ENCODE measurements around the gene ATP2B1. TPM values are rescaled to one million over a fixed set of nuclear protein-coding genes. Genes with fewer than 3 reads are reported as not detected.
"Not testable (repeated sequence)": the region's sequence is repeated elsewhere in the genome, so short reads cannot be mapped to it uniquely, and the experiment has no call there.

ATP2B1 gene
- total and polyA plus RNA-seq, 5 donors, result 6.1 to 19.0 (median 14.2) TPM

- WGBS, result 97% methylated on average over 3 of the region's 3 CpGs
- ATAC-seq, result no peak
- no peak overlapping the region for H3K27ac ChIP-seq (ENCODE audit: low read length)
- H3K9me3 ChIP-seq (ENCODE audit: control insufficient read depth, low read length), result no peaks in the 10 kb centered on the region
- H3K4me1 ChIP-seq (ENCODE audit: control insufficient read depth, insufficient read depth, low read length), result peaks cover 2% of the 10 kb centered on the region
- H3K4me3 ChIP-seq (ENCODE audit: low read length), result no peak overlapping the region
- no peak for DNase-seq
- no peaks in the 10 kb centered on the region for H3K27me3 ChIP-seq (ENCODE audit: control insufficient read depth, insufficient read depth)
- intact Hi-C loops (cut with DNase I), result no loop called here
Measured at GRCh38 chr12:89701606-89702206, 6.9 kb downstream of the ATP2B1 start.

- no peaks in the 10 kb centered on the region for H3K9me3 ChIP-seq (ENCODE audit: control insufficient read depth, low read length)
- no peaks in the 10 kb centered on the region for H3K27me3 ChIP-seq (ENCODE audit: control insufficient read depth, insufficient read depth)
- ATAC-seq (no peak), DNase-seq (no peak)
- H3K4me1 ChIP-seq (ENCODE audit: control insufficient read depth, insufficient read depth, low read length), result peaks cover 2% of the 10 kb centered on the region
- WGBS, result 95% methylated on average over 4 of the region's 4 CpGs
- H3K27ac ChIP-seq (ENCODE audit: low read length), result no peak overlapping the region
- intact Hi-C loops (cut with DNase I), result no loop called here
- H3K4me3 ChIP-seq (ENCODE audit: low read length), result no peak overlapping the region
Measured at GRCh38 chr12:89700191-89700810, 8.3 kb downstream of the ATP2B1 start.

GRCh38 chr12:89698607-89699006 is 10.0 kb downstream of the ATP2B1 start:
- intact Hi-C loops (cut with DNase I), result no loop called here
- no peak overlapping the region for H3K27ac ChIP-seq (ENCODE audit: low read length)
- 79% methylated on average over 2 of the region's 2 CpGs for WGBS
- ATAC-seq (no peak), DNase-seq (no peak)
- H3K4me1 ChIP-seq (ENCODE audit: control insufficient read depth, insufficient read depth, low read length), result peaks cover 2% of the 10 kb centered on the region
- H3K9me3 ChIP-seq (ENCODE audit: control insufficient read depth, low read length), result no peaks in the 10 kb centered on the region
- no peak overlapping the region for H3K4me3 ChIP-seq (ENCODE audit: low read length)
- H3K27me3 ChIP-seq (ENCODE audit: control insufficient read depth, insufficient read depth), result no peaks in the 10 kb centered on the region

- DNase-seq; H3K27me3 ChIP-seq (ENCODE audit: control insufficient read depth, insufficient read depth); intact Hi-C loops (cut with DNase I); H3K9me3 ChIP-seq (ENCODE audit: control insufficient read depth, low read length); H3K27ac ChIP-seq (ENCODE audit: low read length); H3K4me3 ChIP-seq (ENCODE audit: low read length); H3K4me1 ChIP-seq (ENCODE audit: control insufficient read depth, insufficient read depth, low read length); ATAC-seq: not testable (repeated sequence)
- 96% methylated on average over 10 of the region's 10 CpGs for WGBS
Measured at GRCh38 chr12:89697728-89698127, 10.9 kb downstream of the ATP2B1 start.

GRCh38 chr12:89697296-89697695 is 11.3 kb downstream of the ATP2B1 start:
- no peak for ATAC-seq
- Histone ChIP-seq H3K4me1 (ENCODE audit: control insufficient read depth, insufficient read depth, low read length) (peaks cover 2% of the 10 kb centered on the region), H3K9me3 (ENCODE audit: control insufficient read depth, low read length) (no peaks in the 10 kb centered on the region), H3K4me3 (ENCODE audit: low read length) (no peak overlapping the region), H3K27ac (ENCODE audit: low read length) (no peak overlapping the region), H3K27me3 (ENCODE audit: control insufficient read depth, insufficient read depth) (no peaks in the 10 kb centered on the region)
- DNase-seq, result no peak
- intact Hi-C loops (cut with DNase I), result no loop called here

GRCh38 chr12:89695830-89696229 is 12.8 kb downstream of the ATP2B1 start:
- Histone ChIP-seq H3K9me3 (ENCODE audit: control insufficient read depth, low read length) (no peaks in the 10 kb centered on the region), H3K4me3 (ENCODE audit: low read length) (no peak overlapping the region), H3K27ac (ENCODE audit: low read length) (no peak overlapping the region), H3K27me3 (ENCODE audit: control insufficient read depth, insufficient read depth) (no peaks in the 10 kb centered on the region), H3K4me1 (ENCODE audit: control insufficient read depth, insufficient read depth, low read length) (peaks cover 2% of the 10 kb centered on the region)
- no peak for ATAC-seq
- WGBS, result 87% methylated on average over 1 of the region's 1 CpG
- DNase-seq, result no peak
- intact Hi-C loops (cut with DNase I), result no loop called here

- H3K27ac ChIP-seq (ENCODE audit: low read length), result no peak overlapping the region
- 97% methylated on average over 2 of the region's 2 CpGs for WGBS
Measured at GRCh38 chr12:89695100-89695499, 13.5 kb downstream of the ATP2B1 start.

GRCh38 chr12:89694542-89694941 is 14.1 kb downstream of the ATP2B1 start:
- H3K4me1 ChIP-seq (ENCODE audit: control insufficient read depth, insufficient read depth, low read length), result no peaks in the 10 kb centered on the region
- no peak for DNase-seq
- no peaks in the 10 kb centered on the region for H3K9me3 ChIP-seq (ENCODE audit: control insufficient read depth, low read length)
- H3K4me3 ChIP-seq (ENCODE audit: low read length), result no peak overlapping the region
- H3K27me3 ChIP-seq (ENCODE audit: control insufficient read depth, insufficient read depth), result no peaks in the 10 kb centered on the region
- no peak overlapping the region for H3K27ac ChIP-seq (ENCODE audit: low read length)
- 97% methylated on average over 5 of the region's 5 CpGs for WGBS
- intact Hi-C loops (cut with DNase I), result no loop called here
- ATAC-seq, result no peak

More at GRCh38 chr12:89695100-89695499, 13.5 kb downstream of the ATP2B1 start:
- no peaks in the 10 kb centered on the region for H3K27me3 ChIP-seq (ENCODE audit: control insufficient read depth, insufficient read depth)
- H3K9me3 ChIP-seq (ENCODE audit: control insufficient read depth, low read length), result no peaks in the 10 kb centered on the region
- peaks cover 2% of the 10 kb centered on the region for H3K4me1 ChIP-seq (ENCODE audit: control insufficient read depth, insufficient read depth, low read length)
- DNase-seq (no peak), ATAC-seq (no peak)
- intact Hi-C loops (cut with DNase I), result no loop called here
- H3K4me3 ChIP-seq (ENCODE audit: low read length), result no peak overlapping the region

GRCh38 chr12:89693639-89694202 is 14.9 kb downstream of the ATP2B1 start:
- no peak overlapping the region for H3K4me3 ChIP-seq (ENCODE audit: low read length)
- H3K27ac ChIP-seq (ENCODE audit: low read length), result no peak overlapping the region
- intact Hi-C loops (cut with DNase I), result no loop called here
- H3K4me1 ChIP-seq (ENCODE audit: control insufficient read depth, insufficient read depth, low read length), result no peaks in the 10 kb centered on the region
- ATAC-seq (no peak), DNase-seq (no peak)
- 82% methylated on average over 3 of the region's 3 CpGs for WGBS
- H3K9me3 ChIP-seq (ENCODE audit: control insufficient read depth, low read length), result no peaks in the 10 kb centered on the region
- H3K27me3 ChIP-seq (ENCODE audit: control insufficient read depth, insufficient read depth), result no peaks in the 10 kb centered on the region

GRCh38 chr12:89692439-89692838 is 16.2 kb downstream of the ATP2B1 start:
- no peaks in the 10 kb centered on the region for H3K4me1 ChIP-seq (ENCODE audit: control insufficient read depth, insufficient read depth, low read length)
- no peak overlapping the region for H3K4me3 ChIP-seq (ENCODE audit: low read length)
- no peaks in the 10 kb centered on the region for H3K27me3 ChIP-seq (ENCODE audit: control insufficient read depth, insufficient read depth)
- no peak for DNase-seq
- H3K9me3 ChIP-seq (ENCODE audit: control insufficient read depth, low read length), result no peaks in the 10 kb centered on the region
- ATAC-seq, result no peak
- intact Hi-C loops (cut with DNase I), result no loop called here
- no peak overlapping the region for H3K27ac ChIP-seq (ENCODE audit: low read length)
- WGBS, result 79% methylated on average over 1 of the region's 1 CpG

- Histone ChIP-seq H3K27ac (ENCODE audit: low read length) (no peak overlapping the region), H3K27me3 (ENCODE audit: control insufficient read depth, insufficient read depth) (no peaks in the 10 kb centered on the region), H3K4me3 (ENCODE audit: low read length) (no peak overlapping the region), H3K4me1 (ENCODE audit: control insufficient read depth, insufficient read depth, low read length) (no peaks in the 10 kb centered on the region), H3K9me3 (ENCODE audit: control insufficient read depth, low read length) (no peaks in the 10 kb centered on the region)
- ATAC-seq (no peak), DNase-seq (no peak)
- WGBS, result 78% methylated on average over 1 of the region's 1 CpG
- intact Hi-C loops (cut with DNase I), result no loop called here
Measured at GRCh38 chr12:89691659-89692058, 17.0 kb downstream of the ATP2B1 start.
